HG03354 (cell line): ENCODE results near the gene STAT4.
"Not testable (repeated sequence)": the region's sequence is repeated elsewhere in the genome, so short reads cannot be mapped to it uniquely, and the experiment has no call there.

ENCODE experiments used
- ATAC-seq: cut with Tn5 transposase; IDR thresholded peaks from one replicate; pipeline ENCODE4 v1.9.1; 2021; ENCODE audit warnings: mild to moderate bottlenecking; ENCODE audit not compliant: unreplicated experiment, poor library complexity, severe bottlenecking

Gene STAT4

GRCh38 chr2:191003405-191004309 is 147.1 kb downstream of the STAT4 start:
- ATAC-seq = no peak

GRCh38 chr2:191001624-191002023 is 149.2 kb downstream of the STAT4 start:
- no peak for ATAC-seq

GRCh38 chr2:191001032-191001431 is 149.8 kb downstream of the STAT4 start:
- no peak for ATAC-seq

GRCh38 chr2:190999949-191000665 is 150.7 kb downstream of the STAT4 start:
- ATAC-seq = no peak

GRCh38 chr2:190999058-190999457 is 151.7 kb downstream of the STAT4 start:
- ATAC-seq = no peak

GRCh38 chr2:190997526-190998113 is 153.2 kb downstream of the STAT4 start:
- no peak for ATAC-seq

GRCh38 chr2:190996947-190997346 is 153.8 kb downstream of the STAT4 start:
- ATAC-seq = no peak

GRCh38 chr2:190996338-190996946 is 154.4 kb downstream of the STAT4 start:
- ATAC-seq = peak; percentile 76

GRCh38 chr2:190995315-190995714 is 155.5 kb downstream of the STAT4 start:
- not testable (repeated sequence) for ATAC-seq

- no peak for ATAC-seq
Measured at GRCh38 chr2:190994148-190994547, 156.6 kb downstream of the STAT4 start.

- no peak for ATAC-seq
Measured at GRCh38 chr2:190993292-190993643, 157.5 kb downstream of the STAT4 start.

- ATAC-seq = no peak
Measured at GRCh38 chr2:190990132-190990531, 160.7 kb downstream of the STAT4 start.

GRCh38 chr2:190988910-190989309 is 161.9 kb downstream of the STAT4 start:
- no peak for ATAC-seq

GRCh38 chr2:190987938-190988337 is 162.9 kb downstream of the STAT4 start:
- no peak for ATAC-seq

GRCh38 chr2:190987116-190987515 is 163.7 kb downstream of the STAT4 start:
- no peak for ATAC-seq

- no peak for ATAC-seq
Measured at GRCh38 chr2:190986221-190986953, 164.4 kb downstream of the STAT4 start.

GRCh38 chr2:190984595-190984994 is 166.2 kb downstream of the STAT4 start:
- ATAC-seq = no peak

- no peak for ATAC-seq
Measured at GRCh38 chr2:190982262-190983034, 168.3 kb downstream of the STAT4 start.

GRCh38 chr2:190981733-190982132 is 169.1 kb downstream of the STAT4 start:
- no peak for ATAC-seq
